HepG2 (cell line): Measurements from ENCODE around the gene DNAJB2. TPM values are rescaled to one million over a fixed set of nuclear protein-coding genes. Genes with fewer than 3 reads are reported as not detected.
A peak's percentile ranks its signal among the peaks of the same experiment; 100 is the strongest.

ENCODE experiments used
- CHD4 ChIP-seq: fragments of 200-600 bp; sonication (generic); IDR thresholded peaks from 2 replicates; pipeline ENCODE4 v1.7.0; 2017; ENCODE audit warnings: mild to moderate bottlenecking, low read length, borderline replicate concordance
- MEF2D ChIP-seq: sonication (generic); formaldehyde crosslinking; IDR thresholded peaks from 2 replicates; pipeline ENCODE4 v1.5.1; 2020; ENCODE audit warnings: mild to moderate bottlenecking, missing genetic modification reagents
- NBN ChIP-seq: fragments of 450-650 bp; conservative IDR thresholded peaks from 2 replicates; pipeline ENCODE4 v1.6.1; 2017
- PHF20 ChIP-seq: sonication (generic); formaldehyde crosslinking; IDR thresholded peaks from 2 replicates; pipeline ENCODE4 v1.5.0; 2020; ENCODE audit warnings: mild to moderate bottlenecking, missing genetic modification reagents
- POLR2G ChIP-seq: fragments of 200-400 bp; formaldehyde crosslinking; IDR thresholded peaks from 2 replicates; pipeline ENCODE4 v1.6.1; 2018; ENCODE audit warnings: mild to moderate bottlenecking, low read depth, low read length, moderate library complexity
- REPIN1 ChIP-seq: sonication (generic); formaldehyde crosslinking; IDR thresholded peaks from 2 replicates; pipeline ENCODE4 v1.8.0; 2022; ENCODE audit warnings: missing genetic modification reagents, low read depth, mild to moderate bottlenecking, borderline replicate concordance
- REXO4 ChIP-seq: sonication (generic); formaldehyde crosslinking; IDR thresholded peaks from 2 replicates; pipeline ENCODE4 v1.8.0; 2022; ENCODE audit warnings: missing genetic modification reagents, mild to moderate bottlenecking, borderline replicate concordance
- SALL1 ChIP-seq: sonication (generic); formaldehyde crosslinking; IDR thresholded peaks from 2 replicates; pipeline ENCODE4 v1.8.0; 2022; ENCODE audit warnings: mild to moderate bottlenecking, missing genetic modification reagents
- SMYD3 ChIP-seq: sonication (generic); formaldehyde crosslinking; IDR thresholded peaks from 2 replicates; pipeline ENCODE4 v1.8.1; 2023; ENCODE audit warnings: mild to moderate bottlenecking, missing genetic modification reagents
- TBX3 ChIP-seq: fragments of 450-650 bp; IDR thresholded peaks from 2 replicates; pipeline ENCODE4 v1.6.1; 2017; ENCODE audit warnings: antibody characterized with exemption, mild to moderate bottlenecking, inconsistent platforms, borderline replicate concordance
- ZKSCAN1 ChIP-seq: fragments of 150-350 bp; IDR thresholded peaks from 2 replicates; pipeline ENCODE4 v1.6.1; 2014; ENCODE audit warnings: low read length
- ZKSCAN8 ChIP-seq: IDR thresholded peaks from 2 replicates; pipeline ENCODE4 v1.6.1; 2016; ENCODE audit warnings: borderline replicate concordance, missing genetic modification reagents, missing compliant biosample characterization
- ZNF253 ChIP-seq: sonication (generic); formaldehyde crosslinking; IDR thresholded peaks from 2 replicates; pipeline ENCODE4 v1.8.0; 2022; ENCODE audit warnings: mild to moderate bottlenecking, missing genetic modification reagents, borderline replicate concordance
- ZNF337 ChIP-seq: sonication (generic); formaldehyde crosslinking; IDR thresholded peaks from 2 replicates; pipeline ENCODE4 v1.5.1; 2020; ENCODE audit warnings: missing genetic modification reagents, low read depth, mild to moderate bottlenecking, borderline replicate concordance
- ZNF530 ChIP-seq: sonication (generic); formaldehyde crosslinking; IDR thresholded peaks from 2 replicates; pipeline ENCODE4 v1.5.0; 2020; ENCODE audit warnings: low read depth, mild to moderate bottlenecking, missing genetic modification reagents
- ZNF724P ChIP-seq: sonication (generic); formaldehyde crosslinking; IDR thresholded peaks from 2 replicates; pipeline ENCODE4 v1.8.0; 2022; ENCODE audit warnings: missing genetic modification reagents, borderline replicate concordance
- polyA plus RNA-seq, 8 experiments: library from polyadenylated mRNA; depleted of rRNA in 3 of 8; stranded (reverse) in 7 of 8; unstranded in 1 of 8; fragments of >200 nt; fragmentation: Illumina TruSeq in 4 of 8; extraction: Trizol in 4 of 8; gene quantifications; 2 replicates each; pipeline versions ENCODE4 v1.2.1 to v1.2.3, GENCODE V29; 2011 to 2016; ENCODE audit warnings: low read depth in 4 of 8, missing spikeins in 1 of 8, mixed read lengths in 1 of 8; ENCODE audit not compliant: insufficient read depth in 1 of 8
- total RNA-seq, 5 experiments: library from RNA; depleted of rRNA; stranded (reverse); fragments of >200 nt; fragmentation: Illumina TruSeq; extraction: Trizol; gene quantifications; 2 replicates each; pipeline ENCODE4 v1.2.3, GENCODE V29; 2016; ENCODE audit warnings: low read depth in 1 of 5
- TF ChIP-seq, protein P1 (sequence below): fragments of 450-650 bp; IDR thresholded peaks from 2 replicates; pipeline ENCODE4 v1.6.1; 2016
- TF ChIP-seq, protein P2 (sequence below): fragments of 450-650 bp; IDR thresholded peaks from 2 replicates; pipeline ENCODE4 v1.6.1; 2017
- TF ChIP-seq, protein P3 (sequence below): sonication (generic); formaldehyde crosslinking; IDR thresholded peaks from 2 replicates; pipeline ENCODE4 v1.5.1; 2020; ENCODE audit warnings: mild to moderate bottlenecking, moderate library complexity, missing genetic modification reagents
- TF ChIP-seq, protein P4 (sequence below): sonication (generic); formaldehyde crosslinking; IDR thresholded peaks from 2 replicates; pipeline ENCODE4 v1.8.1; 2023; ENCODE audit warnings: mild to moderate bottlenecking, moderate library complexity, missing genetic modification reagents
- TF ChIP-seq, protein P5 (sequence below): sonication (generic); formaldehyde crosslinking; IDR thresholded peaks from 2 replicates; pipeline ENCODE4 v1.5.1; 2020; ENCODE audit warnings: mild to moderate bottlenecking, missing genetic modification reagents

The DNAJB2 gene
- total and polyA plus RNA-seq, 2 of the 13 experiments (the other 11 are each of a cell fraction or from before 2014, with no cell fraction given) = 21.3 to 31.1 TPM

DNA sequence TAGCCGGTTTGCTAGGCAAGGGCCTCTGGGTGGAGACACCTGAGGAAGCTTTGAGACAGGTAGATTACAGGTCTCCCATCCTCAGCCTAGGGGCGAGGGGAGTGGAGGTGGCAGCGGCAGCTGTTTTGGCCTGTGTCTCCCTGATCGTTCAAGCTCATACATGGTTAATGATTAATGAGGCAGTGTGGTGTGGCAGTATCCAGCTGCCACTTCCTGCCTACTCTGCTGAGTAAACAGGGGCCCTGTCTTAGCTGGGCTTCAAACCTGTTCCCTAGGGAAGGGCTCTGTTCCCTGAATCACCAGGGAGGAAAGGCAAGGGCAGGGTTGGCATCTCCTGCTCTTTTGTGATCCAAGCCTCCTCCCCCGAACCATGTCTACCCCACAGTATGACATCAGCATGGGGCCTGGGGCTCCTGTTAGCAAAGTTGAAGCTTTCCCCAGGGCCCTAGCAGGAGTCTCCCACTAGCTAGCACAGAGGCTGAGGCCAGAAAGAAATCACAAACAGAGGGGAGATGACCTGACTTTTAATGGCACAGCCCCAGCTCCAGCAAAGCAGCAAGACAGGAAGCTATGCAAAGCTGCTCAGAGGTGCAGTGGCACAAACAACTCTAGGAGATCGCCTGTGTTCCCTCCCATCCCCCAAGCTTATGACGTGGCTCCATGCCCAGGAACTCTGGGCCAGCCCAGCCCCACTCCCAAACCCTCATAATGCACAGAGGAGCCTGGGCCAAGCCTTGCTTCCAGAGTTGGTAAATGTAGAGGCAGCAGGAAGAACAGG, 29.8 kb upstream of the DNAJB2 start (continued):
- TF ChIP-seq, protein P1, sequence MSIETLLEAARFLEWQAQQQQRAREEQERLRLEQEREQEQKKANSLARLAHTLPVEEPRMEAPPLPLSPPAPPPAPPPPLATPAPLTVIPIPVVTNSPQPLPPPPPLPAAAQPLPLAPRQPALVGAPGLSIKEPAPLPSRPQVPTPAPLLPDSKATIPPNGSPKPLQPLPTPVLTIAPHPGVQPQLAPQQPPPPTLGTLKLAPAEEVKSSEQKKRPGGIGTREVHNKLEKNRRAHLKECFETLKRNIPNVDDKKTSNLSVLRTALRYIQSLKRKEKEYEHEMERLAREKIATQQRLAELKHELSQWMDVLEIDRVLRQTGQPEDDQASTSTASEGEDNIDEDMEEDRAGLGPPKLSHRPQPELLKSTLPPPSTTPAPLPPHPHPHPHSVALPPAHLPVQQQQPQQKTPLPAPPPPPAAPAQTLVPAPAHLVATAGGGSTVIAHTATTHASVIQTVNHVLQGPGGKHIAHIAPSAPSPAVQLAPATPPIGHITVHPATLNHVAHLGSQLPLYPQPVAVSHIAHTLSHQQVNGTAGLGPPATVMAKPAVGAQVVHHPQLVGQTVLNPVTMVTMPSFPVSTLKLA = no peak
- TF ChIP-seq PHF20 (CRISPR knock-in tag) (no peak), ZKSCAN8 (CRISPR knock-in tag) (peak; percentile 63), NBN (no peak), ZNF724P (CRISPR knock-in tag) (peak; percentile 61; the same call in 1 of the 2 replicates), ZNF253 (no peak; the same call in 1 of the 2 replicates), SALL1 (CRISPR knock-in tag) (peak; percentile 75; the same call in 1 of the 2 replicates), REXO4 (CRISPR knock-in tag) (no peak), ZKSCAN1 (no peak), CHD4 (no peak), ZNF337 (CRISPR knock-in tag) (0 out of 2 replicates have a peak, but pooled peaks have one; percentile 76), REPIN1 (CRISPR knock-in tag) (peak; percentile 89), ZNF530 (CRISPR knock-in tag) (no peak), POLR2G (peak; percentile 88), SMYD3 (0 out of 2 replicates have a peak, but pooled peaks have one; percentile 64), MEF2D (CRISPR knock-in tag) (peak; percentile 86), TBX3 (no peak)
- TF ChIP-seq, protein P2, sequence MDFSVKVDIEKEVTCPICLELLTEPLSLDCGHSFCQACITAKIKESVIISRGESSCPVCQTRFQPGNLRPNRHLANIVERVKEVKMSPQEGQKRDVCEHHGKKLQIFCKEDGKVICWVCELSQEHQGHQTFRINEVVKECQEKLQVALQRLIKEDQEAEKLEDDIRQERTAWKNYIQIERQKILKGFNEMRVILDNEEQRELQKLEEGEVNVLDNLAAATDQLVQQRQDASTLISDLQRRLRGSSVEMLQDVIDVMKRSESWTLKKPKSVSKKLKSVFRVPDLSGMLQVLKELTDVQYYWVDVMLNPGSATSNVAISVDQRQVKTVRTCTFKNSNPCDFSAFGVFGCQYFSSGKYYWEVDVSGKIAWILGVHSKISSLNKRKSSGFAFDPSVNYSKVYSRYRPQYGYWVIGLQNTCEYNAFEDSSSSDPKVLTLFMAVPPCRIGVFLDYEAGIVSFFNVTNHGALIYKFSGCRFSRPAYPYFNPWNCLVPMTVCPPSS = no peak
- TF ChIP-seq, protein P3, sequence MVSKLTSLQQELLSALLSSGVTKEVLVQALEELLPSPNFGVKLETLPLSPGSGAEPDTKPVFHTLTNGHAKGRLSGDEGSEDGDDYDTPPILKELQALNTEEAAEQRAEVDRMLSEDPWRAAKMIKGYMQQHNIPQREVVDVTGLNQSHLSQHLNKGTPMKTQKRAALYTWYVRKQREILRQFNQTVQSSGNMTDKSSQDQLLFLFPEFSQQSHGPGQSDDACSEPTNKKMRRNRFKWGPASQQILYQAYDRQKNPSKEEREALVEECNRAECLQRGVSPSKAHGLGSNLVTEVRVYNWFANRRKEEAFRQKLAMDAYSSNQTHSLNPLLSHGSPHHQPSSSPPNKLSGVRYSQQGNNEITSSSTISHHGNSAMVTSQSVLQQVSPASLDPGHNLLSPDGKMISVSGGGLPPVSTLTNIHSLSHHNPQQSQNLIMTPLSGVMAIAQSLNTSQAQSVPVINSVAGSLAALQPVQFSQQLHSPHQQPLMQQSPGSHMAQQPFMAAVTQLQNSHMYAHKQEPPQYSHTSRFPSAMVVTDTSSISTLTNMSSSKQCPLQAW = peak; percentile 99
- TF ChIP-seq, protein P4, sequence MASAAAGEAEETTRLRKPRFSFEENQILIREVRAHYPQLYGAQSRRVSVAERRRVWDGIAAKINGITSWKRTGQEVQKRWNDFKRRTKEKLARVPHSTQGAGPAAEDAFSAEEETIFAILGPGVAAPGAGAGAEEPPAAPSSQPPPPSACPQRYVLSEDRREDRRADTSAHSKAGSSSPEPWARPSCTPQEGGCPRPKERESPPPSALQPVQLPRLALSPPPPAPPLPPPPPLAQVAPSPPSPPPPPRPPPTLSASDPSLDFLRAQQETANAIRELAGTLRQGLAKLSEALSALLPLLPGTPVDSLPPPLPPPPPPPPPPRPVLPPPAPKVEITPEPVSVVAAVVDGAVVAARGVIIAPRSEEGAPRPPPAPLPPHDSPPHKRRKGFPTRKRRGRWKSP (CRISPR knock-in tag) = 0 out of 2 replicates have a peak, but pooled peaks have one; percentile 71
- TF ChIP-seq, protein P5, sequence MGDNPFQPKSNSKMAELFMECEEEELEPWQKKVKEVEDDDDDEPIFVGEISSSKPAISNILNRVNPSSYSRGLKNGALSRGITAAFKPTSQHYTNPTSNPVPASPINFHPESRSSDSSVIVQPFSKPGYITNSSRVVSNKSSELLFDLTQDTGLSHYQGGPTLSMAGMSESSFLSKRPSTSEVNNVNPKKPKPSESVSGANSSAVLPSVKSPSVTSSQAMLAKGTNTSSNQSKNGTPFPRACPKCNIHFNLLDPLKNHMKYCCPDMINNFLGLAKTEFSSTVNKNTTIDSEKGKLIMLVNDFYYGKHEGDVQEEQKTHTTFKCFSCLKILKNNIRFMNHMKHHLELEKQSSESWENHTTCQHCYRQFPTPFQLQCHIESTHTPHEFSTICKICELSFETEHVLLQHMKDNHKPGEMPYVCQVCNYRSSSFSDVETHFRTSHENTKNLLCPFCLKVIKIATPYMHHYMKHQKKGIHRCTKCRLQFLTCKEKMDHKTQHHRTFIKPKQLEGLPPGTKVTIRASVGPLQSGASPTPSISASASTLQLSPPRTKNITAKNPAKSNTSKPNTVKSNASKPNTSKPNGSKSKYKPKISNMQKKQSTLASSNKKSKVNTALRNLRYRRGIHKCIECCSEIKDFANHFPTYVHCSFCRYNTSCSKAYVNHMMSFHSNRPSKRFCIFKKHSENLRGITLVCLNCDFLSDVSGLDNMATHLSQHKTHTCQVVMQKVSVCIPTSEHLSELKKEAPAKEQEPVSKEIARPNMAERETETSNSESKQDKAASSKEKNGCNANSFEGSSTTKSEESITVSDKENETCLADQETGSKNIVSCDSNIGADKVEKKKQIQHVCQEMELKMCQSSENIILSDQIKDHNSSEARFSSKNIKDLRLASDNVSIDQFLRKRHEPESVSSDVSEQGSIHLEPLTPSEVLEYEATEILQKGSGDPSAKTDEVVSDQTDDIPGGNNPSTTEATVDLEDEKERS (CRISPR knock-in tag) = peak; percentile 88; the same call in 1 of the 2 replicates
